Activated T-helper 1 cell treated with Interleukin-2 at 50 U/mL for 16 hours (primary cell): Measurements from ENCODE around the gene ZNF521.

Source experiments
- DNase-seq: peaks from one replicate; pipeline ENCODE4 v3.0.0-alpha.2; 2020; ENCODE audit warnings: low read depth

Gene ZNF521

GRCh38 chr18:25225151-25225550, 126.8 kb downstream of the ZNF521 start:
- DNase-seq: no peak

GRCh38 chr18:25223899-25224886, 127.8 kb downstream of the ZNF521 start:
- DNase-seq: no peak

- no peak for DNase-seq
Observed at GRCh38 chr18:25223211-25223610, 128.8 kb downstream of the ZNF521 start.

GRCh38 chr18:25222648-25223047, 129.3 kb downstream of the ZNF521 start:
- no peak for DNase-seq

- no peak for DNase-seq
Observed at GRCh38 chr18:25210622-25211021, 141.3 kb downstream of the ZNF521 start.

GRCh38 chr18:25192065-25192464, 159.9 kb downstream of the ZNF521 start:
- no peak for DNase-seq

GRCh38 chr18:25190472-25190871, 161.5 kb downstream of the ZNF521 start:
- DNase-seq: no peak

GRCh38 chr18:25189391-25190185, 162.4 kb downstream of the ZNF521 start:
- DNase-seq: no peak

- DNase-seq: no peak
Observed at GRCh38 chr18:25187521-25188192, 164.3 kb downstream of the ZNF521 start.

- DNase-seq: no peak
Observed at GRCh38 chr18:25186871-25187270, 165.1 kb downstream of the ZNF521 start.

GRCh38 chr18:25181993-25182392, 170.0 kb downstream of the ZNF521 start:
- DNase-seq: no peak

- no peak for DNase-seq
Observed at GRCh38 chr18:25181581-25181980, 170.4 kb downstream of the ZNF521 start.

GRCh38 chr18:25180973-25181548, 170.9 kb downstream of the ZNF521 start:
- DNase-seq: no peak

- no peak for DNase-seq
Observed at GRCh38 chr18:25177631-25178030, 174.3 kb downstream of the ZNF521 start.

GRCh38 chr18:25176518-25177042, 175.4 kb downstream of the ZNF521 start:
- no peak for DNase-seq

- no peak for DNase-seq
Observed at GRCh38 chr18:25175558-25176517, 176.1 kb downstream of the ZNF521 start.

- DNase-seq: no peak
Observed at GRCh38 chr18:25174324-25174723, 177.6 kb downstream of the ZNF521 start.

GRCh38 chr18:25171334-25171733, 180.6 kb downstream of the ZNF521 start:
- DNase-seq: no peak

- no peak for DNase-seq
Observed at GRCh38 chr18:25170402-25170801, 181.6 kb downstream of the ZNF521 start.

GRCh38 chr18:25169701-25170100, 182.3 kb downstream of the ZNF521 start:
- no peak for DNase-seq
